GM12873 (cell line): ENCODE data around the gene ADIPOR2.

Experiments
- CTCF ChIP-seq: IDR thresholded peaks from 2 replicates; pipeline ENCODE4 v1.5.1; 2012; ENCODE audit warnings: low read depth, mild to moderate bottlenecking, moderate library complexity, low read length, control low read depth; ENCODE audit not compliant: insufficient read depth; ENCODE audit errors: missing control alignments

Gene ADIPOR2

GRCh38 chr12:1657688-1658087 is 33.2 kb upstream of the ADIPOR2 start:
- no peak for TF ChIP-seq CTCF

- TF ChIP-seq CTCF, result no peak
Observed at GRCh38 chr12:1660304-1661187, 30.3 kb upstream of the ADIPOR2 start.

GRCh38 chr12:1661553-1662335 is 29.1 kb upstream of the ADIPOR2 start:
- TF ChIP-seq CTCF, result no peak

- no peak for TF ChIP-seq CTCF
Observed at GRCh38 chr12:1662761-1663439, 28.0 kb upstream of the ADIPOR2 start.

- no peak for TF ChIP-seq CTCF
Observed at GRCh38 chr12:1663440-1664132, 27.3 kb upstream of the ADIPOR2 start.

GRCh38 chr12:1665366-1665765 is 25.5 kb upstream of the ADIPOR2 start:
- no peak for TF ChIP-seq CTCF
